Measurements from ENCODE around the gene NBAS.

- TF ChIP-seq, protein P1, sequence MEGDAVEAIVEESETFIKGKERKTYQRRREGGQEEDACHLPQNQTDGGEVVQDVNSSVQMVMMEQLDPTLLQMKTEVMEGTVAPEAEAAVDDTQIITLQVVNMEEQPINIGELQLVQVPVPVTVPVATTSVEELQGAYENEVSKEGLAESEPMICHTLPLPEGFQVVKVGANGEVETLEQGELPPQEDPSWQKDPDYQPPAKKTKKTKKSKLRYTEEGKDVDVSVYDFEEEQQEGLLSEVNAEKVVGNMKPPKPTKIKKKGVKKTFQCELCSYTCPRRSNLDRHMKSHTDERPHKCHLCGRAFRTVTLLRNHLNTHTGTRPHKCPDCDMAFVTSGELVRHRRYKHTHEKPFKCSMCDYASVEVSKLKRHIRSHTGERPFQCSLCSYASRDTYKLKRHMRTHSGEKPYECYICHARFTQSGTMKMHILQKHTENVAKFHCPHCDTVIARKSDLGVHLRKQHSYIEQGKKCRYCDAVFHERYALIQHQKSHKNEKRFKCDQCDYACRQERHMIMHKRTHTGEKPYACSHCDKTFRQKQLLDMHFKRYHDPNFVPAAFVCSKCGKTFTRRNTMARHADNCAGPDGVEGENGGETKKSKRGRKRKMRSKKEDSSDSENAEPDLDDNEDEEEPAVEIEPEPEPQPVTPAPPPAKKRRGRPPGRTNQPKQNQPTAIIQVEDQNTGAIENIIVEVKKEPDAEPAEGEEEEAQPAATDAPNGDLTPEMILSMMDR (IDR thresholded peaks at IDR 0.05 in 2 of 3, conservative IDR thresholded peaks at IDR 0.05 in 1 of 3; ENCODE audit: insufficient read depth in 2 of 3, low read depth in 1 of 3, low read length in 3 of 3), result no peak
- TF ChIP-seq CC2D1A (IDR thresholded peaks at IDR 0.05), result no peak
- no peak for TF ChIP-seq CHD4 (IDR thresholded peaks at IDR 0.05; ENCODE audit: insufficient read depth, insufficient replicate concordance, low read depth, low read length, poor library complexity, severe bottlenecking)
- no peak for TF ChIP-seq POLR2A (conservative IDR thresholded peaks at IDR 0.05)
- TF ChIP-seq HDGF (IDR thresholded peaks at IDR 0.05), result no peak
- TF ChIP-seq EP300 (IDR thresholded peaks at IDR 0.05; ENCODE audit: low read length), result no peak
- no peak for TF ChIP-seq ZNF274 (IDR thresholded peaks at IDR 0.05; ENCODE audit: borderline replicate concordance, low read depth, low read length)
- no peak for TF ChIP-seq MXI1 (IDR thresholded peaks at IDR 0.05; ENCODE audit: low read depth, low read length)
- TF ChIP-seq, protein P2, sequence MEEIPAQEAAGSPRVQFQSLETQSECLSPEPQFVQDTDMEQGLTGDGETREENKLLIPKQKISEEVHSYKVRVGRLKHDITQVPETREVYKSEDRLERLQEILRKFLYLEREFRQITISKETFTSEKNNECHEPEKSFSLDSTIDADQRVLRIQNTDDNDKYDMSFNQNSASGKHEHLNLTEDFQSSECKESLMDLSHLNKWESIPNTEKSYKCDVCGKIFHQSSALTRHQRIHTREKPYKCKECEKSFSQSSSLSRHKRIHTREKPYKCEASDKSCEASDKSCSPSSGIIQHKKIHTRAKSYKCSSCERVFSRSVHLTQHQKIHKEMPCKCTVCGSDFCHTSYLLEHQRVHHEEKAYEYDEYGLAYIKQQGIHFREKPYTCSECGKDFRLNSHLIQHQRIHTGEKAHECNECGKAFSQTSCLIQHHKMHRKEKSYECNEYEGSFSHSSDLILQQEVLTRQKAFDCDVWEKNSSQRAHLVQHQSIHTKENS (CRISPR knock-in tag; IDR thresholded peaks at IDR 0.05), result no peak
- no peak for TF ChIP-seq RAD21 (CRISPR knock-in tag; conservative IDR thresholded peaks at IDR 0.05 in 1 of 2, IDR thresholded peaks at IDR 0.05 in 1 of 2)
- TF ChIP-seq JUND (IDR thresholded peaks at IDR 0.05; ENCODE audit: borderline replicate concordance, low read depth, low read length), result no peak
- TF ChIP-seq JUND (tag; IDR thresholded peaks at IDR 0.05; ENCODE audit: borderline replicate concordance, low read depth, low read length), result no peak
Measured at GRCh38 chr2:15334644-15335326, 226.3 kb downstream of the NBAS start.

Data from K562 (cell line).